ENCODE data around the gene ZNF791.

DNA sequence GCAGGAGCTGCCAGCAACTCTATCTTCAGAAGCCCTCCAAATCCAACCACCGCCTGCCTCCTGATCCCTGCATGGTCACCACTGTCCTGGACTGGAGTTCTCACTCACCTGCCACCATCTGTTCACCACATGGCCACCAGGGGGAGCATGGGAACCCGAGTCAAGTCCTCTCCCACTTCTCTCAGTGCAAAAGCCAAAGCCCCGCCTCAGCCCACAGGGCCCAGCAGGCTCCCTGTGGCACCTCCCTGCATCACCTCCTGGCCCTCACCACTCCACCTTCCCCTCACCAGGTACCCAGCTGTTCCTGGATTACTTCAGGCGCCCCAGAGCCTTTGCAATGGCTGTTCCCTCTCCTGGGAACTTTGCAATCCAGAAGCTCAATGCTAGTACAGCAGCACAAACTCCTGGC lies 65.7 kb downstream of the ZNF791 start:
- TF ChIP-seq CTCF (IDR thresholded peaks at IDR 0.05; ENCODE audit: insufficient read depth, low read length) (peak; percentile 90), POLR2AphosphoS5 (IDR thresholded peaks at IDR 0.05; ENCODE audit: low read depth) (peak; percentile 24; the same call in 1 of the 2 replicates), GABPA (IDR thresholded peaks at IDR 0.05; ENCODE audit: low read depth) (no peak)
- TF ChIP-seq, protein P1, sequence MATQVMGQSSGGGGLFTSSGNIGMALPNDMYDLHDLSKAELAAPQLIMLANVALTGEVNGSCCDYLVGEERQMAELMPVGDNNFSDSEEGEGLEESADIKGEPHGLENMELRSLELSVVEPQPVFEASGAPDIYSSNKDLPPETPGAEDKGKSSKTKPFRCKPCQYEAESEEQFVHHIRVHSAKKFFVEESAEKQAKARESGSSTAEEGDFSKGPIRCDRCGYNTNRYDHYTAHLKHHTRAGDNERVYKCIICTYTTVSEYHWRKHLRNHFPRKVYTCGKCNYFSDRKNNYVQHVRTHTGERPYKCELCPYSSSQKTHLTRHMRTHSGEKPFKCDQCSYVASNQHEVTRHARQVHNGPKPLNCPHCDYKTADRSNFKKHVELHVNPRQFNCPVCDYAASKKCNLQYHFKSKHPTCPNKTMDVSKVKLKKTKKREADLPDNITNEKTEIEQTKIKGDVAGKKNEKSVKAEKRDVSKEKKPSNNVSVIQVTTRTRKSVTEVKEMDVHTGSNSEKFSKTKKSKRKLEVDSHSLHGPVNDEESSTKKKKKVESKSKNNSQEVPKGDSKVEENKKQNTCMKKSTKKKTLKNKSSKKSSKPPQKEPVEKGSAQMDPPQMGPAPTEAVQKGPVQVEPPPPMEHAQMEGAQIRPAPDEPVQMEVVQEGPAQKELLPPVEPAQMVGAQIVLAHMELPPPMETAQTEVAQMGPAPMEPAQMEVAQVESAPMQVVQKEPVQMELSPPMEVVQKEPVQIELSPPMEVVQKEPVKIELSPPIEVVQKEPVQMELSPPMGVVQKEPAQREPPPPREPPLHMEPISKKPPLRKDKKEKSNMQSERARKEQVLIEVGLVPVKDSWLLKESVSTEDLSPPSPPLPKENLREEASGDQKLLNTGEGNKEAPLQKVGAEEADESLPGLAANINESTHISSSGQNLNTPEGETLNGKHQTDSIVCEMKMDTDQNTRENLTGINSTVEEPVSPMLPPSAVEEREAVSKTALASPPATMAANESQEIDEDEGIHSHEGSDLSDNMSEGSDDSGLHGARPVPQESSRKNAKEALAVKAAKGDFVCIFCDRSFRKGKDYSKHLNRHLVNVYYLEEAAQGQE (IDR thresholded peaks at IDR 0.05; ENCODE audit: insufficient replicate concordance, low read depth): no peak

Data from HL-60 (cell line).